ENCODE results near the gene WDR20. TPM values are rescaled to one million over a fixed set of nuclear protein-coding genes. Genes with fewer than 3 reads are reported as not detected.

Gene WDR20
- total RNA-seq, 1 experiment from 2014 or later = 23.8 TPM

GRCh38 chr14:102096569-102097188 lies 43.0 kb upstream of the WDR20 start:
- POLR2A ChIA-PET = interaction anchor here (0.8 to 1.5 kb wide), 4 partner anchors 9 to 33 kb away, joined by 3 to 6 read pairs (median 4); no protein-coding TSS in a partner anchor
- no peaks in the 10 kb centered on the region for H3K9me3 Mint-ChIP-seq (ENCODE audit: unreplicated experiment)
- no peak overlapping the region for H3K4me3 Mint-ChIP-seq (ENCODE audit: unreplicated experiment)
- intact Hi-C loops (cut with micrococcal nuclease) = loop anchor here (1.0 to 2.0 kb wide), 5 partner anchors 33 to 389 kb away; no protein-coding TSS in a partner anchor
- no TSS peak for BruUV-seq (replicated peaks)
- no peaks in the 10 kb centered on the region for H3K36me3 Mint-ChIP-seq (ENCODE audit: insufficient read depth, unreplicated experiment)
- peak; percentile 89 for DNase-seq (ENCODE audit: unreplicated experiment)
- peaks cover 18% of the 10 kb centered on the region for H3K4me1 Mint-ChIP-seq (ENCODE audit: insufficient read depth, unreplicated experiment)
- CTCF ChIA-PET = interaction anchor here (0.5 to 5.8 kb wide), 34 partner anchors 8 to 1903 kb away, joined by 3 to 45 read pairs (median 4); no protein-coding TSS in a partner anchor
- H3K27ac Mint-ChIP-seq (ENCODE audit: low read depth, unreplicated experiment) = no peak overlapping the region
- peak; percentile 87 for TF ChIP-seq CTCF (IDR thresholded peaks at IDR 0.05; ENCODE audit: unreplicated experiment)
- no peaks in the 10 kb centered on the region for H3K27me3 Mint-ChIP-seq (ENCODE audit: insufficient read depth, unreplicated experiment)

- Mint-ChIP-seq H3K27ac (ENCODE audit: low read depth, unreplicated experiment) (no peak overlapping the region), H3K4me1 (ENCODE audit: insufficient read depth, unreplicated experiment) (peaks cover 18% of the 10 kb centered on the region), H3K9me3 (ENCODE audit: unreplicated experiment) (no peaks in the 10 kb centered on the region), H3K36me3 (ENCODE audit: insufficient read depth, unreplicated experiment) (no peaks in the 10 kb centered on the region), H3K4me3 (ENCODE audit: unreplicated experiment) (no peak overlapping the region), H3K27me3 (ENCODE audit: insufficient read depth, unreplicated experiment) (no peaks in the 10 kb centered on the region)
- no peak for TF ChIP-seq CTCF (IDR thresholded peaks at IDR 0.05; ENCODE audit: unreplicated experiment)
- DNase-seq (ENCODE audit: unreplicated experiment) = no peak
- POLR2A ChIA-PET = interaction anchor here (1.5 kb wide), 1 partner anchor 13 kb away, joined by 4 read pairs; no protein-coding TSS in a partner anchor
- intact Hi-C loops (cut with micrococcal nuclease) = loop anchor here (2.0 kb wide), 2 partner anchors 69 to 327 kb away; no protein-coding TSS in a partner anchor
- CTCF ChIA-PET = interaction anchor here (0.5 to 5.8 kb wide), 22 partner anchors 9 to 1904 kb away, joined by 3 to 45 read pairs (median 4); no protein-coding TSS in a partner anchor
- BruUV-seq (replicated peaks) = no TSS peak
Measured at GRCh38 chr14:102097441-102098135, 42.1 kb upstream of the WDR20 start.

- no peaks in the 10 kb centered on the region for H3K27me3 Mint-ChIP-seq (ENCODE audit: insufficient read depth, unreplicated experiment)
Measured at GRCh38 chr14:102103062-102103695, 36.5 kb upstream of the WDR20 start.

More at GRCh38 chr14:102103062-102103695, 36.5 kb upstream of the WDR20 start:
- Mint-ChIP-seq H3K4me1 (ENCODE audit: insufficient read depth, unreplicated experiment) (no peaks in the 10 kb centered on the region), H3K4me3 (ENCODE audit: unreplicated experiment) (no peak overlapping the region), H3K9me3 (ENCODE audit: unreplicated experiment) (no peaks in the 10 kb centered on the region), H3K36me3 (ENCODE audit: insufficient read depth, unreplicated experiment) (no peaks in the 10 kb centered on the region), H3K27ac (ENCODE audit: low read depth, unreplicated experiment) (no peak overlapping the region)
- no peak for TF ChIP-seq CTCF (IDR thresholded peaks at IDR 0.05; ENCODE audit: unreplicated experiment)
- ChIA-PET CTCF (no interaction called here), POLR2A (no interaction called here)
- intact Hi-C loops (cut with micrococcal nuclease) = no loop called here
- BruUV-seq (replicated peaks) = no TSS peak
- no peak for DNase-seq (ENCODE audit: unreplicated experiment)

All from MCF 10A (cell line).